ENCODE results near the gene RABIF.
"Not testable (repeated sequence)": the region's sequence is repeated elsewhere in the genome, so short reads cannot be mapped to it uniquely, and the experiment has no call there.

Gene RABIF

GRCh38 chr1:202888531-202889360 is at the start of gene RABIF:
TSS of gene RABIF (minus strand) at chr1:202889149. CDS start at chr1:202889098, 51 bp downstream.
- peak; percentile 85 for DNase-seq

- no peak for DNase-seq
Observed at GRCh38 chr1:202938287-202938925, 49.5 kb upstream of the RABIF start.

- DNase-seq, result not testable (repeated sequence)
Observed at GRCh38 chr1:202936409-202936808, 47.5 kb upstream of the RABIF start.

- no peak for DNase-seq
Observed at GRCh38 chr1:202935844-202936243, 46.9 kb upstream of the RABIF start.

GRCh38 chr1:202934755-202935154 is 45.8 kb upstream of the RABIF start:
- no peak for DNase-seq

GRCh38 chr1:202932476-202932875 is 43.5 kb upstream of the RABIF start:
- no peak for DNase-seq

GRCh38 chr1:202926581-202927491 is 37.9 kb upstream of the RABIF start, which contains the start of gene KLHL12:
TSS of gene KLHL12 (minus strand) at chr1:202927234. CDS start at chr1:202925162, 2,072 bp downstream.
- peak; percentile 75 for DNase-seq

GRCh38 chr1:202923533-202923932 is 34.6 kb upstream of the RABIF start:
- DNase-seq, result no peak

- DNase-seq, result no peak
Observed at GRCh38 chr1:202919615-202920014, 30.7 kb upstream of the RABIF start.

GRCh38 chr1:202915146-202915545 is 26.2 kb upstream of the RABIF start:
- DNase-seq, result no peak

GRCh38 chr1:202912476-202912875 is 23.5 kb upstream of the RABIF start:
- not testable (repeated sequence) for DNase-seq

- DNase-seq, result no peak
Observed at GRCh38 chr1:202909494-202909893, 20.5 kb upstream of the RABIF start.

- no peak for DNase-seq
Observed at GRCh38 chr1:202908998-202909397, 20.0 kb upstream of the RABIF start.

GRCh38 chr1:202905331-202905730 is 16.4 kb upstream of the RABIF start:
- no peak for DNase-seq

- not testable (repeated sequence) for DNase-seq
Observed at GRCh38 chr1:202903808-202904207, 14.9 kb upstream of the RABIF start.

GRCh38 chr1:202901555-202901954 is 12.6 kb upstream of the RABIF start:
- DNase-seq, result no peak

GRCh38 chr1:202892501-202892900 is 3.6 kb upstream of the RABIF start:
- no peak for DNase-seq

GRCh38 chr1:202890392-202890791 is 1.4 kb upstream of the RABIF start:
- no peak for DNase-seq

- DNase-seq, result no peak
Observed at GRCh38 chr1:202888221-202888530, 773 bp downstream of the RABIF start.

GRCh38 chr1:202880961-202881460 is 7.9 kb downstream of the RABIF start:
- no peak for DNase-seq

- DNase-seq, result no peak
Observed at GRCh38 chr1:202880062-202880461, 8.9 kb downstream of the RABIF start.

- no peak for DNase-seq
Observed at GRCh38 chr1:202879128-202879527, 9.8 kb downstream of the RABIF start.

- no peak for DNase-seq
Observed at GRCh38 chr1:202873026-202873425, 15.9 kb downstream of the RABIF start.
